Cardiac fibroblast (primary cell): ENCODE measurements around the gene TPP1.

Experiments
- DNase-seq, 2 donors: peaks; one replicate each; pipeline versions ENCODE4 v3.0.0 to v3.0.0-alpha.2; 2010; ENCODE audit warnings: low read depth in 2 of 2
- H3K4me3 ChIP-seq, 2 donors: replicated peaks in 1 of 2; 1 replicate in 1 of 2; 2 replicates in 1 of 2; pipeline ENCODE4 v1.5.1; 2011; ENCODE audit warnings: low read depth in 2 of 2, low read length in 2 of 2, mild to moderate bottlenecking in 2 of 2, moderate library complexity in 1 of 2
- CTCF ChIP-seq: IDR thresholded peaks from one replicate; pipeline ENCODE4 v1.5.1; 2011; ENCODE audit warnings: low read depth, mild to moderate bottlenecking, low read length, inconsistent platforms

TPP1 gene

GRCh38 chr11:6658647-6659046, 39.4 kb upstream of the TPP1 start:
- TF ChIP-seq CTCF: no peak
- no peak overlapping the region for H3K4me3 ChIP-seq
- no peak for DNase-seq

- H3K4me3 ChIP-seq: no peak overlapping the region
- DNase-seq: no peak
- TF ChIP-seq CTCF: no peak
These were observed 38.1 kb upstream of the TPP1 start for GRCh38 chr11:6657346-6657745.

- H3K4me3 ChIP-seq: no peak overlapping the region
- TF ChIP-seq CTCF: no peak
- DNase-seq: no peak
These were observed 37.7 kb upstream of the TPP1 start for GRCh38 chr11:6656936-6657335.

GRCh38 chr11:6656584-6656915, 37.3 kb upstream of the TPP1 start:
- no peak for DNase-seq
- no peak overlapping the region for H3K4me3 ChIP-seq
- no peak for TF ChIP-seq CTCF

- no peak for TF ChIP-seq CTCF
- DNase-seq: no peak
- H3K4me3 ChIP-seq: peak within 1 kb of the TSS; percentile 22 to 37
These were observed 36.8 kb upstream of the TPP1 start, which contains the start of gene DCHS1 for GRCh38 chr11:6655790-6656583. DCHS1 (minus strand) TSS chr11:6655809; CDS start chr11:6641613, 14,196 bp downstream.

- H3K4me3 ChIP-seq: peak overlapping the region; percentile 22 to 23
- TF ChIP-seq CTCF: no peak
- no peak for DNase-seq
These were observed 36.0 kb upstream of the TPP1 start for GRCh38 chr11:6655020-6655789.
